ENCODE data around the gene MMP28.

DNA sequence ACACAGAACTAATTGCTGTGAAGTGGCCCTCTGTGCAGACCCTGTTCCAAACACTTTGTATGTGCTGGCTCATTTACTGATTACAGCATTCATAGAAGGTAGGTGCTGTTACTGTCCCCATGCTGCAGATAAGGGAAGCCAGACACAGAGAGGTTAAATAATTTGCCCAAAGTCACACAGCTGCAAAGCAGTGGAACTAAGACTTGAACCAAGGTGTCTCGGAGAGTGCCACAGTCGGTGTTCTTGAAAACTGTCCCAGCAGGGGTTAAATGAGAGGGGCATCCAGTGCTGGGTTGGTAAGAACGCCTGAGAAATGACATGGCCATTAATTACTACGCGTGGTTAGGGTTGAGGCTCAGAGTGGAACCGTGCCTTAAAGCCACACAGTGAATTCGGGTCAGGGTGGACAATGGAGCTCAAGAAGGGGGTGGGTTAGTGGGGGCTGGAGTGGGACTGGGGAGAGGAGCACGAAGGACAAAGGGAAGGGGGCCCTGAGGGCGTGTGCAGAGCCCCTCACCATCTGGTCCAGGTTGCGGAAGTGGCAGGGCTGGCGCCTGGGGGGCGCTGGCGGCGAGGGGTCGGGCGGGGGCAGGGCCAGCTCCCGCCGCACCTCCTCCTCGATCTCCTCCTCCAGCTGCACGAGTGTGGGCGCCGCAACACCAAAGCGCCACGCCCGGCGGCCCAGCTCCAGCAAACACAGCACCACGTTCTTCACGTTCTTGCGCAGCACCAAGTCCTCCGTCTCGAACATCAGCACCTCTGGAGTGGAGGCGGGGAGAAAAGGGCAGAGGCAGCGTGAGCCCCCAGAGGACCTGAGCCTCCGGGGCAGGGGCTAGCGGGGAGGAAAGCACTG, 45.7 kb downstream of the MMP28 start:
- no peak for TF ChIP-seq POLR2A (IDR thresholded peaks at IDR 0.05; ENCODE audit: low read length)
- TF ChIP-seq GATA1 (IDR thresholded peaks at IDR 0.05; ENCODE audit: low read depth, low read length), result no peak
